Astrocyte of the spinal cord (primary cell): ENCODE measurements around the gene GRM2.
A peak's percentile ranks its signal among the peaks of the same experiment; 100 is the strongest.

Experiments
- DNase-seq: peaks from one replicate; pipeline ENCODE4 v3.0.0; 2011; ENCODE audit warnings: low read depth, low spot score
- H3K4me3 ChIP-seq: 2 replicates; pipeline ENCODE4 v1.5.1; 2011; ENCODE audit warnings: low read depth, mild to moderate bottlenecking, low read length, moderate library complexity
- in situ Hi-C: cut with HindIII; loops from 2 replicates; pipeline ENCODE4 v1.10.0; 2017; ENCODE audit warnings: low sequenced_read_pairs
- TF ChIP-seq, protein P1 (sequence below): IDR thresholded peaks from 2 replicates; pipeline ENCODE4 v1.5.1; 2012; ENCODE audit warnings: low read depth, mild to moderate bottlenecking, low read length, inconsistent platforms

Gene GRM2

DNA sequence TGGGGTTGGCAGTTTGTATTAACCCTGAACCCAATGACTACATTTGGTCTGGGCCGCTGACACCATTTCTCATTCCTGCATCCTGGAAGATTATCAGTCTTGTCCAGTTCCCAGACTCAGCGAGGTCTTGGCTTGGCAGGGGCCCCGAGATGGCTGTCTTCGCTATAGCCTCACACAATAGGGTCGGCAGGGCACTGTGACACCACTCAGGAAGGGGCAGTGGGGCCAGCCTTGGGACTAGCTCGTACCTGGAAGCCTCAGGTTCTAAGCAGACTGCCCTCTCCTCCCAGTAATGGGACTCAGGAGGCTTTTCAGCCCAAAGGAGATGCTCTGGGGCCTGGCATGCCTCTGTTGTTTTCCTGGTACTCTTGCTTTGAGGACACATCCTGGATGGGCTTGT is 26.7 kb upstream of the GRM2 start:
- no peak overlapping the region for H3K4me3 ChIP-seq
- no peak for DNase-seq
- TF ChIP-seq, protein P1, sequence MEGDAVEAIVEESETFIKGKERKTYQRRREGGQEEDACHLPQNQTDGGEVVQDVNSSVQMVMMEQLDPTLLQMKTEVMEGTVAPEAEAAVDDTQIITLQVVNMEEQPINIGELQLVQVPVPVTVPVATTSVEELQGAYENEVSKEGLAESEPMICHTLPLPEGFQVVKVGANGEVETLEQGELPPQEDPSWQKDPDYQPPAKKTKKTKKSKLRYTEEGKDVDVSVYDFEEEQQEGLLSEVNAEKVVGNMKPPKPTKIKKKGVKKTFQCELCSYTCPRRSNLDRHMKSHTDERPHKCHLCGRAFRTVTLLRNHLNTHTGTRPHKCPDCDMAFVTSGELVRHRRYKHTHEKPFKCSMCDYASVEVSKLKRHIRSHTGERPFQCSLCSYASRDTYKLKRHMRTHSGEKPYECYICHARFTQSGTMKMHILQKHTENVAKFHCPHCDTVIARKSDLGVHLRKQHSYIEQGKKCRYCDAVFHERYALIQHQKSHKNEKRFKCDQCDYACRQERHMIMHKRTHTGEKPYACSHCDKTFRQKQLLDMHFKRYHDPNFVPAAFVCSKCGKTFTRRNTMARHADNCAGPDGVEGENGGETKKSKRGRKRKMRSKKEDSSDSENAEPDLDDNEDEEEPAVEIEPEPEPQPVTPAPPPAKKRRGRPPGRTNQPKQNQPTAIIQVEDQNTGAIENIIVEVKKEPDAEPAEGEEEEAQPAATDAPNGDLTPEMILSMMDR: no peak
- in situ Hi-C loops: no loop called here

DNA sequence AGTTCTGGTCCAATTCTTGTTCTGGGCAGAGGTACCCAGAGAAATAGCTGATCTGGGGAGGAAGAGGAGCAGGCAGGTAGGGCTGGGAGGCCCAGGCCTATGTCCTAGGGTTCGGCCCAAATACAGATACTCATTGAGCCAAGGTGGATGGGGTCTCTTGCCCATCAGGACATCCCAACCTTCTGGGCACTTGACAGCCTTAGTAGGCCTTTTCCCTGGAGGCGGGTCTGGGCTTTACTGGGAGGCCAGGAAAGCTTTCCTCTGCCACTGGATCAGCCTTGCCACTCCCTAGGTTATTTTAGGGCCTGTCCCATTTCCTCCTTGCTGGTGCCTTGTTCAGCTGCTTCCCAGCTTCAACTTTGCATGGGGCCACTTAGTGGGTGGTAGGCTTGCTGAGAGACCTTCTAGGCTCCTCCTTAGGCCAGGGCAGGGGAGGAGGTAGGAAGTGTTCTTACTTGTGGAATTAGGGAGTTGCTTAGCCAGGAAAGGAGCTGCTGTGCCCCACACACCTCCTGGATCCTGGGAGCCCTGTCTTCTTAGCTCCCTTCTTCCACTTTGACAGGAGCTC is 26.1 kb upstream of the GRM2 start:
- TF ChIP-seq, protein P1: no peak
- in situ Hi-C loops: no loop called here
- H3K4me3 ChIP-seq: no peak overlapping the region
- DNase-seq: no peak

DNA sequence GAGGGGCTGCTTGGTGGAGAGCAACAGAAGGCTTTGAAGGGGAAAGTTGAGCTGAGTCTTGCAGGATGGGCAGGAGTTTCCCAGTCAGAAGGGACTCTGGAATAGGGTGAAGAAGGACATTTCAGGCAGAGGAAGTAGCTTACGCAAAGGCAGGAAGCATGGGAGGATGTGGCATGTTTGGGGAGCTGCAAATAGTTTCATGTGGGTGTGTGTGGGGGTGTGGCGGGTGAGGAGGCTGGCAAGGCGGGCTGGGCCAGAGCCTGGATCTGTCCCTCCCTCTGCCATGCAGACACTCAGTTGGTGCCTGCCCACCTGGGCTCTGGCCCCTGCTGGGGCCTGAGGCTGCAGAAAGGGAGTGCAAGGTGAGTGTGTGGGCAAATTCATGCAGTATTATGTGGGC is 25.4 kb upstream of the GRM2 start:
- no peak overlapping the region for H3K4me3 ChIP-seq
- in situ Hi-C loops: no loop called here
- TF ChIP-seq, protein P1: no peak
- DNase-seq: no peak

DNA sequence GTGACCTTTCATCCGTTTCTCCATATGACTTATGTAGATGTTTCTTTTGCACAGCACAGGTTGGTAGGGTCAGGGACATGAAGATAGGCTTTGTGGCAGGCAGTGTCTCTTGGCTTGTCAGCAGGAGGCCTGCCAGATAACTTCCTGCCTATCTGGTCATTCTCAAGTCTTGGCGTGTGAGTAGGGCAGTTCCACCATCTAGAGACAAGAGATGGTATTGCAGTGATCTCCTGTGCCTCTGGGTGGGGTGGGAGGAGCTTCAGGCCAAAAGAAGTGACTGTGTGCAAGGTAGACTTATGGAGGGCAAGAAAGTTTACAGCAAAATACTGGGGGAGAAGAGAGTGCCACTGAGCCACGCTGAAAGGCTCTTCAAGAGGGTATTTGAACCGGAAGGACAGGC is 24.8 kb upstream of the GRM2 start:
- H3K4me3 ChIP-seq: no peak overlapping the region

DNA sequence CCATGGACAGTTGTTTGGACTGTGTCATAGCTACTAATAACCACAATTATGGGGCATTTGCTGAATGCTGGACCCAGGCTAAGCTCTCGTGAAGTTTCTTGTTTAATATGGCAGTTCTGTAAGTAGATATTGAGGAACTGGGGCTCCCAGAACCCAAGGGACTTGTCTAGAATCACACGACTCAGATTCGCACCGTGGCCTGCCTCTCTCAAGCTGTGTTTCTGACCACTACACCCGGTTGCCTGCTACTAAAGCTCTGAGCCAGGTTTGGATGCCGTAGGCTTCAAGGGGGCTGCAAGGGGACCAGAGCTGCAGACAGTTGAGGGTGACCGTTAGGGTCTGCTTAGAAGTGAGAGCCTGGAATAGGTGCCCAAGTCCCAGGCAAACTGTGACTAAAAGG is 24.3 kb upstream of the GRM2 start:
- in situ Hi-C loops: no loop called here
- no peak overlapping the region for H3K4me3 ChIP-seq
- no peak for DNase-seq
- TF ChIP-seq, protein P1: no peak

More for the DNA sequence above, 24.8 kb upstream of the GRM2 start:
- TF ChIP-seq, protein P1: peak; percentile 90
- in situ Hi-C loops: no loop called here
- DNase-seq: peak; percentile 84

DNA sequence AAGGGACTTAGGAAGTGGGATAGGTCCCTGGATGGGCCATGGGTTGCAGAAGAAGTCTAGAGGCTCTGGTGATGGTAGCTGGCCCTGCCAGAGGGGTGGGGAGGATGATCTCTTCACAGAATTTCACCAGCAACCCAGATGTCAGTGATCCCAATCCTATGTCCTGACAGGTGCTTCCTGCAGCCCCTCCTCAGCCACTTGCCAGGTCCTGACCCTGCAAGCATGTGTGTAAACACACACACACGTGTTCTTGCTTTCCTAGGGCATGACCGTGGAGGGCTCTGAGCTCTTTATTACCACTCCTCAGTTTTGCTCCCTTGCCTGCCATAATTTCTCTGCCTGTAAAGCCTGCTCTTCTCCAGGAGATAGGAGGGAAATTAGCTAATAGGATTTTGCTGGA is 23.3 kb upstream of the GRM2 start:
- no peak overlapping the region for H3K4me3 ChIP-seq
- TF ChIP-seq, protein P1: no peak
- in situ Hi-C loops: no loop called here
- DNase-seq: no peak
